ENCODE results near the gene TSPAN10. TPM values are rescaled to one million over a fixed set of nuclear protein-coding genes. Genes with fewer than 3 reads are reported as not detected.

The TSPAN10 gene
- total RNA-seq, 4 donors from 2014 or later, result not detected

- no peaks in the 10 kb centered on the region for H3K27me3 ChIP-seq
- H3K36me3 ChIP-seq, result peaks cover 0 to 5% (median 0%) of the 10 kb centered on the region in 3 donors
- H3K9me3 ChIP-seq, result no peaks in the 10 kb centered on the region
- DNase-seq, result no peak
- no peak overlapping the region for H3K27ac ChIP-seq
- no peak overlapping the region for H3K4me3 ChIP-seq
- peaks cover 0 to 6% (median 4%) of the 10 kb centered on the region in 4 donors for H3K4me1 ChIP-seq
- TF ChIP-seq POLR2A (IDR thresholded peaks at IDR 0.05), result no peak
- TF ChIP-seq CTCF (IDR thresholded peaks at IDR 0.05), result no peak
Measured at GRCh38 chr17:81660441-81660840, 23.4 kb downstream of the TSPAN10 start.

DNA sequence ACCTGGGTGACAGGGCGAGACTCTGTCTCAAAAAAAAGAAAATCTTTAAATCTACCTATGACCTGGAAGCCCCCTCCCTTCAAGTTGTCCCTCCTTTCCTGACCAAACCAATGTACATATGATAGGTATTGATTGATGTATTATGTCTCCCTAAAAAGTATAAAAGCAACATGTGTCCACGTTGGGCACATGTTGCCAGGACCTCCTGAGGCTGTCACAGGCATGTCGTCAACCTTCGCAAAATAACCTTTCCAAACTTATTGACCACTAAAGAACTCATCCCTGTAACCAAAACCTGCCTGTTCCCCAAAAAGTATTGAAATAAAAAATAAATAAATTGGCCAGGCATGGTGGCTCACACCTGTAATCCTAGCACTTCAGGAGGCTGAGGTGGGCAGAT, 25.0 kb downstream of the TSPAN10 start:
- peaks cover 0 to 5% (median 0%) of the 10 kb centered on the region in 3 donors for H3K36me3 ChIP-seq
- DNase-seq, result no peak
- peaks cover 0 to 11% (median 8%) of the 10 kb centered on the region in 4 donors for H3K4me1 ChIP-seq
- TF ChIP-seq POLR2A (IDR thresholded peaks at IDR 0.05) (no peak), CTCF (IDR thresholded peaks at IDR 0.05) (no peak)
- no peaks in the 10 kb centered on the region for H3K27me3 ChIP-seq
- no peak overlapping the region for H3K27ac ChIP-seq
- H3K9me3 ChIP-seq, result no peaks in the 10 kb centered on the region
- H3K4me3 ChIP-seq, result no peak overlapping the region

GRCh38 chr17:81664051-81664470, 27.1 kb downstream of the TSPAN10 start:
- DNase-seq, result no peak
- Histone ChIP-seq H3K9me3 (no peaks in the 10 kb centered on the region), H3K27me3 (no peaks in the 10 kb centered on the region), H3K36me3 (peaks cover 0 to 6% (median 0%) of the 10 kb centered on the region in 3 donors), H3K4me1 (peaks cover 0 to 22% (median 10%) of the 10 kb centered on the region in 4 donors), H3K27ac (no peak overlapping the region), H3K4me3 (no peak overlapping the region)
- TF ChIP-seq CTCF (IDR thresholded peaks at IDR 0.05), result no peak
- TF ChIP-seq POLR2A (IDR thresholded peaks at IDR 0.05), result no peak

- TF ChIP-seq CTCF (IDR thresholded peaks at IDR 0.05) (no peak), POLR2A (IDR thresholded peaks at IDR 0.05) (no peak)
- DNase-seq, result peak in 1 of 3 donors; percentile 40
- H3K9me3 ChIP-seq, result no peaks in the 10 kb centered on the region
- H3K27me3 ChIP-seq, result no peaks in the 10 kb centered on the region
- H3K4me1 ChIP-seq, result peaks cover 0 to 22% (median 10%) of the 10 kb centered on the region in 4 donors
- peaks cover 0 to 20% (median 0%) of the 10 kb centered on the region in 3 donors for H3K36me3 ChIP-seq
- H3K4me3 ChIP-seq, result peak overlapping the region; percentile 79 to 99 (median 90)
- H3K27ac ChIP-seq, result peak overlapping the region; percentile 87 to 96 (median 88)
Measured at GRCh38 chr17:81665205-81666091, 28.5 kb downstream of the TSPAN10 start.

GRCh38 chr17:81666092-81666341, 29.0 kb downstream of the TSPAN10 start:
- H3K27me3 ChIP-seq, result no peaks in the 10 kb centered on the region
- peaks cover 0 to 26% (median 0%) of the 10 kb centered on the region in 3 donors for H3K36me3 ChIP-seq
- peak overlapping the region; percentile 79 to 99 (median 90) for H3K4me3 ChIP-seq
- no peaks in the 10 kb centered on the region for H3K9me3 ChIP-seq
- H3K4me1 ChIP-seq, result peaks cover 0 to 22% (median 10%) of the 10 kb centered on the region in 4 donors
- TF ChIP-seq CTCF (IDR thresholded peaks at IDR 0.05) (no peak), POLR2A (IDR thresholded peaks at IDR 0.05) (no peak)
- peak overlapping the region; percentile 87 to 96 (median 88) for H3K27ac ChIP-seq
- DNase-seq, result peak in 1 of 3 donors; percentile 54
